Measurements from ENCODE around the gene ST6GALNAC1. TPM values are rescaled to one million over a fixed set of nuclear protein-coding genes. Genes with fewer than 3 reads are reported as not detected.

ST6GALNAC1 gene
- total RNA-seq, 1 experiment from 2014 or later: not detected

- intact Hi-C loops (cut with micrococcal nuclease; ENCODE audit: unreplicated experiment): no loop called here
- no TSS peak for BruUV-seq (replicated peaks)
- no peaks in the 10 kb centered on the region for H3K4me1 ChIP-seq (ENCODE audit: insufficient read depth, low read length, poor library complexity, severe bottlenecking)
- DNase-seq (ENCODE audit: low spot score): no peak
- no peak overlapping the region for H3K27ac ChIP-seq (ENCODE audit: low read depth, low read length, poor library complexity, severe bottlenecking)
- H3K9me3 ChIP-seq (ENCODE audit: low read depth, low read length, poor library complexity, severe bottlenecking): no peaks in the 10 kb centered on the region
- H3K4me3 ChIP-seq (ENCODE audit: low read depth, low read length, poor library complexity, severe bottlenecking): no peak overlapping the region
- H3K27me3 ChIP-seq (replicated peaks; ENCODE audit: insufficient read depth, low read depth, low read length, poor library complexity): no peaks in the 10 kb centered on the region
- POLR2A ChIA-PET (ENCODE audit: low non-redundant PET): no interaction called here
- TF ChIP-seq CTCF (conservative IDR thresholded peaks at IDR 0.05; ENCODE audit: low read depth, low read length) (no peak), EZH2 (IDR thresholded peaks at IDR 0.05; ENCODE audit: borderline replicate concordance, low read depth, low read length, poor library complexity, severe bottlenecking) (no peak)
- no peaks in the 10 kb centered on the region for H3K36me3 ChIP-seq (ENCODE audit: insufficient read depth, low read length, poor library complexity, severe bottlenecking)
- CTCF ChIA-PET: no interaction called here
Observed at GRCh38 chr17:76633628-76634328, 9.8 kb downstream of the ST6GALNAC1 start.

- Histone ChIP-seq H3K9me3 (ENCODE audit: low read depth, low read length, poor library complexity, severe bottlenecking) (no peaks in the 10 kb centered on the region), H3K27ac (ENCODE audit: low read depth, low read length, poor library complexity, severe bottlenecking) (no peak overlapping the region), H3K4me1 (ENCODE audit: insufficient read depth, low read length, poor library complexity, severe bottlenecking) (no peaks in the 10 kb centered on the region), H3K27me3 (replicated peaks; ENCODE audit: insufficient read depth, low read depth, low read length, poor library complexity) (no peaks in the 10 kb centered on the region), H3K36me3 (ENCODE audit: insufficient read depth, low read length, poor library complexity, severe bottlenecking) (no peaks in the 10 kb centered on the region), H3K4me3 (ENCODE audit: low read depth, low read length, poor library complexity, severe bottlenecking) (no peak overlapping the region)
- DNase-seq (ENCODE audit: low spot score): no peak
- intact Hi-C loops (cut with micrococcal nuclease; ENCODE audit: unreplicated experiment): no loop called here
- no TSS peak for BruUV-seq (replicated peaks)
- POLR2A ChIA-PET (ENCODE audit: low non-redundant PET): no interaction called here
- TF ChIP-seq EZH2 (IDR thresholded peaks at IDR 0.05; ENCODE audit: borderline replicate concordance, low read depth, low read length, poor library complexity, severe bottlenecking): no peak
- TF ChIP-seq CTCF (conservative IDR thresholded peaks at IDR 0.05; ENCODE audit: low read depth, low read length): no peak
- CTCF ChIA-PET: interaction anchor here (1.5 kb wide), 1 partner anchor 8 kb away, joined by 3 read pairs; no protein-coding TSS in a partner anchor
Observed at GRCh38 chr17:76631821-76632565, 11.6 kb downstream of the ST6GALNAC1 start.

GRCh38 chr17:76630151-76630550 is 13.4 kb downstream of the ST6GALNAC1 start:
- ChIA-PET CTCF (no interaction called here), POLR2A (ENCODE audit: low non-redundant PET) (no interaction called here)
- DNase-seq (ENCODE audit: low spot score): no peak
- no peaks in the 10 kb centered on the region for H3K36me3 ChIP-seq (ENCODE audit: insufficient read depth, low read length, poor library complexity, severe bottlenecking)
- intact Hi-C loops (cut with micrococcal nuclease; ENCODE audit: unreplicated experiment): no loop called here
- H3K27me3 ChIP-seq (replicated peaks; ENCODE audit: insufficient read depth, low read depth, low read length, poor library complexity): no peaks in the 10 kb centered on the region
- BruUV-seq (replicated peaks): no TSS peak
- H3K9me3 ChIP-seq (ENCODE audit: low read depth, low read length, poor library complexity, severe bottlenecking): no peaks in the 10 kb centered on the region
- H3K4me1 ChIP-seq (ENCODE audit: insufficient read depth, low read length, poor library complexity, severe bottlenecking): no peaks in the 10 kb centered on the region
- TF ChIP-seq EZH2 (IDR thresholded peaks at IDR 0.05; ENCODE audit: borderline replicate concordance, low read depth, low read length, poor library complexity, severe bottlenecking) (no peak), CTCF (conservative IDR thresholded peaks at IDR 0.05; ENCODE audit: low read depth, low read length) (no peak)
- H3K27ac ChIP-seq (ENCODE audit: low read depth, low read length, poor library complexity, severe bottlenecking): no peak overlapping the region
- H3K4me3 ChIP-seq (ENCODE audit: low read depth, low read length, poor library complexity, severe bottlenecking): no peak overlapping the region

Data from A673 (cell line).